Adrenal gland (tissue), 5 donors: Measurements from ENCODE around the gene EEF1AKMT3.
"Not testable (repeated sequence)": the region's sequence is repeated elsewhere in the genome, so short reads cannot be mapped to it uniquely, and the experiment has no call there.

Experiments
- CTCF ChIP-seq, 6 experiments: fragments of 450-650 bp in 4 of 6; fragments of 200-600 bp in 2 of 6; sonication (generic) in 1 of 6; IDR thresholded peaks; 1 replicate in 5 of 6; 2 replicates in 1 of 6; pipeline versions ENCODE4 v1.5.1 to v1.8.0; 2016 to 2021; ENCODE audit warnings: antibody characterized with exemption in 6 of 6, mild to moderate bottlenecking in 2 of 6, moderate library complexity in 1 of 6
- POLR2A ChIP-seq, 2 donors: fragments of 450-650 bp; IDR thresholded peaks; one replicate each; pipeline ENCODE4 v1.6.1; 2017; ENCODE audit warnings: antibody characterized with exemption in 2 of 2, mild to moderate bottlenecking in 2 of 2, moderate library complexity in 1 of 2
- donor health status: DM: no; HTN: no; CAD: no.

- TF ChIP-seq CTCF, POLR2A (IDR thresholded peaks at IDR 0.05): not testable (repeated sequence)
Measured at GRCh38 chr12:57817990-57818331, 45.5 kb downstream of the EEF1AKMT3 start.
